Subcutaneous abdominal adipose tissue (tissue), 5 donors: ENCODE measurements around the gene SPINT2.
"Not testable (repeated sequence)": the region's sequence is repeated elsewhere in the genome, so short reads cannot be mapped to it uniquely, and the experiment has no call there.

Experiments
- H3K27ac ChIP-seq: one replicate; pipeline ENCODE4 v1.7.0; 2013; ENCODE audit warnings: low read depth, mild to moderate bottlenecking, inconsistent platforms, low read length, moderate library complexity
- H3K27me3 ChIP-seq, 5 donors: one replicate each; pipeline ENCODE4 v1.7.0; 2013; ENCODE audit warnings: low read length in 5 of 5, inconsistent platforms in 1 of 5; ENCODE audit not compliant: control insufficient read depth in 5 of 5, insufficient read depth in 4 of 5
- H3K36me3 ChIP-seq, 5 donors: one replicate each; pipeline ENCODE4 v1.7.0; 2013; ENCODE audit warnings: low read length in 5 of 5; ENCODE audit not compliant: control insufficient read depth in 5 of 5, insufficient read depth in 5 of 5
- H3K4me1 ChIP-seq, 5 donors: one replicate each; pipeline ENCODE4 v1.7.0; 2013; ENCODE audit warnings: low read length in 5 of 5, mild to moderate bottlenecking in 3 of 5, moderate library complexity in 1 of 5; ENCODE audit not compliant: control insufficient read depth in 5 of 5, insufficient read depth in 5 of 5
- H3K4me3 ChIP-seq, 5 donors: one replicate each; pipeline ENCODE4 v1.7.0; 2013; ENCODE audit warnings: low read length in 5 of 5, low read depth in 1 of 5
- H3K9ac ChIP-seq, 5 donors: one replicate each; pipeline ENCODE4 v1.7.0; 2013; ENCODE audit warnings: low read length in 5 of 5, mild to moderate bottlenecking in 4 of 5, moderate library complexity in 3 of 5
- H3K9me3 ChIP-seq, 5 donors: one replicate each; pipeline ENCODE4 v1.7.0; 2013; ENCODE audit warnings: low read length in 5 of 5; ENCODE audit not compliant: control insufficient read depth in 5 of 5
- donor health status: healthy.
- donor health status: healthy.
- donor health status: healthy.
- donor health status: healthy.
- donor health status: healthy.

The SPINT2 gene

DNA sequence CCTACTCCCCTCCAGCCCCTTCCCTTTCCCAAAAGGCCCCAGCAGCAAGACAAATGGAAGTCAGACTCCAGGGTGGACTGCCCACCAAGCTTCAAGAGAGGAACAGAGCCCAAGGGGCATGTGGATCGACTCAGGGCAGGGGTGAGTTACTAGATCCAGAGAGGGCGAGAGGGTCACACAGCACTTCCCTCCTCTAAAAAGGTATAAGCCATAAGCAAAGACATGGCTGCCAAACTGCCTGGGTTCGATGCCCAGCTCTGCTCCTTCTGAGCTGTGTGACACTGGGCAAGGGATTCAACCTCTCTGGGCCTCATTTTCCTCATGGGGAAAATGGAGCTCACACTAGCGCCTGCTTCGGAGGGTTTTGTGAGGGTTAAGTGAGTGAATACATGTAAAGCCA lies 12.0 kb upstream of the SPINT2 start:
- Histone ChIP-seq H3K4me3 (peak overlapping the region in 4 of 5 donors; percentile 44 to 55 (median 47)), H3K27ac (peak overlapping the region; percentile 96), H3K9me3 (no peaks in the 10 kb centered on the region), H3K4me1 (peaks cover 7 to 69% (median 51%) of the 10 kb centered on the region in 5 donors), H3K9ac (peak overlapping the region; percentile 3 to 93 (median 55)), H3K27me3 (no peaks in the 10 kb centered on the region), H3K36me3 (peaks cover 0 to 2% (median 0%) of the 10 kb centered on the region in 5 donors)

DNA sequence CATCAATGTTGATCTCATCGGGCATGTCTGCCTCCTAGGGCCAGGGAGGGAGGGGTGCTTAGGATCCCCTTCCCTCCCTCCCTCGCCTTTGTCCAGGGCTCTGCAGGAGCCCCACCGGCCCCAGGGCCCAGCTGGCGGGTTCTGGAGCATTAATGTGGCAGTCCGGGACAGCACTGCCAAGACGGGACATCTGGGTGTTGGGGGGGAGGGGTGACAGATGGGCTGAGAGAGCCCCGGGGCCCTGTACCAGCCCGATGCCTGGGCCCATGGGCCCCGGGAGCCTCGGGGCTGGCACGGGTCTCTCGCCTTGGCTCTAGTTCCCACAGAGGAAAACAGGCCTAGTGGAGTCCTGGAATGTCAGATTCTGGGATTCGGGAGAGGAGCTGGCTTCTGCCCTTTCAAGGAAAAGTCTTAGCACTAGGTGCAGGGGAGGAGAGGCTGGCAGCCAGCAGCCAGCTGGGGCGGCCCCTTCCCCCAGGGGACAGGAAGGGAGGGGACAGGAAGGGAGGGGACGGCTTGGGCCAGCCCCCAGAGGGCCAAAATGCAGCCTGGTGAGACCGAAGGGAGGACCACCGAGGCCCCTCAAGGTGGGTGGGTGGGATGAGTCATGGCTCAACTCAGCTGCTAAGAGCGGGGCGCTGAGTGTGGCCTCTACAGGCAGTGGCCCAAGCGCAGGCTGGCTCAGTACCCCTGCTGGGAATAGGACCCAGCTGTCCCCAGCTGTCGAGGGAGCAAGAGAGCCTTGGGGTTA lies 11.3 kb upstream of the SPINT2 start:
- no peaks in the 10 kb centered on the region for H3K9me3 ChIP-seq
- H3K36me3 ChIP-seq: peaks cover 0 to 2% (median 0%) of the 10 kb centered on the region in 5 donors
- peak overlapping the region; percentile 96 for H3K27ac ChIP-seq
- H3K9ac ChIP-seq: peak overlapping the region; percentile 21 to 93 (median 55)
- H3K4me3 ChIP-seq: peak overlapping the region in 4 of 5 donors; percentile 44 to 55 (median 47)
- H3K4me1 ChIP-seq: peaks cover 7 to 64% (median 47%) of the 10 kb centered on the region in 5 donors
- no peaks in the 10 kb centered on the region for H3K27me3 ChIP-seq

DNA sequence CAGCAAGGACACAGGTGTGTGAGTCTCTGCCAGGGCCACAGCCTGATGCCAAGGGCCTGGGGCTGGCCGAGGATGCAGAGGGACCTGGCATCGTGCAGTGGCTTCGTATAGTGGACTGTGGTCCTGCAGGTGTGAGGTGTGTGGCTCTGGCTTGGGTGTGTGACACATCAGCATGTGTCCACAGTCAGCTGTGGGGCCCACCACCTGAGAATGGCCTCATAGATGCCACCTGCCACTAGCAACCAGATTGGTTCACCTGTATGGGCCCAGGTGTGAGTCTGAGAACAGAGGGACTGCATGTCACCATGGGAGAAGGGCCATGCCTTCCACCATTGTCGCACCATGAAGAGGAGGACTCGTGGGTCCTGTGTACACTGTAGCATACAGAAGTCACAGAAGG lies 10.6 kb upstream of the SPINT2 start:
- Histone ChIP-seq H3K4me3 (peak overlapping the region in 3 of 5 donors; percentile 44 to 55 (median 46)), H3K27me3 (no peaks in the 10 kb centered on the region), H3K9me3 (no peaks in the 10 kb centered on the region), H3K9ac (peak overlapping the region in 3 of 5 donors; percentile 21 to 65 (median 45)), H3K4me1 (peaks cover 7 to 64% (median 47%) of the 10 kb centered on the region in 5 donors), H3K27ac (peak overlapping the region; percentile 96), H3K36me3 (peaks cover 0 to 2% (median 0%) of the 10 kb centered on the region in 5 donors)

DNA sequence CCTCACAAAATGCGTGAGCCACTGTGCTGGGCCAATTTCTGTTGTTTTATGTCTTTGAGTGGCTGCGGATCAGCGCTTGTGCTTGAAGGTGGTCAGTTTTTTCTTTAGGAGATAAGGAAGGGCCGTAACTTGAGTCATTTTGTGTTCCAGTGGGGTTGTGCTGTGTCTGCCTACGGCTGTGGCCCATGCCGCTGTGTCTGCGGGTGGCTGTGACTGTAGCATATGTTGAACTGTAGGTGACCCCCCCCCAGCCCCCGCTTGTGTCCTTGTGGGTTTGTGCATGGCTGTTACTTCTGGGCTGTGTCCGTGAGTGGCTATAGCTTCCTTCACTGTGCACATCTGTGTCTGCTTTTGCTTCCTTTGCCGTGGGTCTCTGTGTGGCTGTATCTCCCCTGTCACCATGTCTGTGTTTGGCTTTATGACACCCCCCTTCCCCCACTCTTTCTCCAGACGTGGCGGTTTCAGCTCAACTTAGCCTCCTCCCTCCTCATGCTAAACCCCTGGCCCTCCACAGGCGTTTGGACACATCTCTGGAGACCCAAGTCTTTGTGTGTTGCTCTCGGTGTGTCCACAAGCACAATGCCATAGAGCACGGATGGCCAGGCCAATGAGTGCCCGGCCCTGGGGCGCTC lies 8.9 kb upstream of the SPINT2 start:
- Histone ChIP-seq H3K27me3 (no peaks in the 10 kb centered on the region), H3K4me1 (peaks cover 7 to 61% (median 47%) of the 10 kb centered on the region in 5 donors), H3K9ac (peak overlapping the region in 2 of 5 donors; percentile 7 to 57), H3K27ac (peak overlapping the region; percentile 60), H3K4me3 (peak overlapping the region; percentile 58 to 83 (median 71)), H3K36me3 (peaks cover 0 to 2% (median 0%) of the 10 kb centered on the region in 5 donors), H3K9me3 (no peaks in the 10 kb centered on the region)

DNA sequence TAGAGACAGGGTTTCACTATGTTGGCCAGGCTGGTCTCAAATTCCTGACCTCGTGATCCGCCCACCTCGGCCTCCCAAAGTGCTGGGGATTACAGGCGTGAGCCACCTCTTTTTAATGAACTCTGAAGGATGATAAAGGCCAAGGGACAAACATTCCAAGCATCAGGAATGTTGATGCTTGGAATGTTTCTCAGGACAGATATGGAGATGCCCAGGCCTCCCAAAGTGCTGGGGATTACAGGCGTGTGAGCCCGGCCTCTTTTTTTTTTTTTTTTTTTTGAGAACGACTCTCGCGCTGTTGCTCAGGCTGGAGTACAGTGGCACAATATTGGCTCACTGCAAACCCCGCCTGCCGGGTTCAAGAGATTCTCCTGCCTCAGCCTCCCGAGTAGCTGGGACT lies 2.4 kb upstream of the SPINT2 start:
- not testable (repeated sequence) for H3K36me3 ChIP-seq, H3K4me3 ChIP-seq, H3K27me3 ChIP-seq, H3K9ac ChIP-seq, H3K9me3 ChIP-seq, H3K27ac ChIP-seq
- H3K4me1 ChIP-seq: peaks cover 0 to 17% (median 12%) of the 10 kb centered on the region in 5 donors

DNA sequence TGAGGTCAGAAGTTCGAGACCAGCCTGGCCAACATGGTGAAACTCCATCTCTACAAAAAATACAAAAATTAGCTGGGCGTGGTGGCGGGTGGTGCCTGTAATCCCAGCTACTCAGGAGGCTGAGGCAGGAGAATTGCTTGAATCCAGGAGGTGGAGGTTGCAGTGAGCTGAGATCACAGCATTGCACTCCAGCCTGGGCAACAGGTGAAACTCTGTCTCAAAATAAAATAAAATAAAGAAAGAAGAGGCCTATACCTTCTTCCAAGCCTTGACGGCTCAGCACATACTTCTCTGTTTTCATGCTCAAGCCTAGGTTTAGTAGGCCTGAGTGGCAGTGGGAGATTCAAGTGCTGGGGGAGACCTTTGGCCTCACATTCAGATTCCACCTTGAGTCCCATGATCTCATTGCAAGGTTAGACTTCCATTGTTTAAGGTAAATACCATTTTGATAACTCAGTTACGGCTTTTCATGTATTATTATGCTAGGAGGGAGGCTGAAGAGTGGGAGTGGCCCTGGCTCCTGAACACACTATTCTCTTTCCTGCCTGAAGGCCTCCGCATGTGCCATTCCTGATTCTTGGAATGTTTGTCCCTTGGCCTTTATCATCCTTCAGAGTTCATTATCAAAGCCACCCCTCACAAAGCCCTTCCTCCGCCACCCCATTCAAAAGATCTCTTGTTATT lies 1.6 kb upstream of the SPINT2 start:
- Histone ChIP-seq H3K36me3 (no peaks in the 10 kb centered on the region), H3K27ac (no peak overlapping the region), H3K4me1 (peaks cover 0 to 17% (median 12%) of the 10 kb centered on the region in 5 donors), H3K9ac (no peak overlapping the region), H3K4me3 (no peak overlapping the region), H3K9me3 (no peaks in the 10 kb centered on the region), H3K27me3 (peaks cover 0 to 3% (median 0%) of the 10 kb centered on the region in 5 donors)

DNA sequence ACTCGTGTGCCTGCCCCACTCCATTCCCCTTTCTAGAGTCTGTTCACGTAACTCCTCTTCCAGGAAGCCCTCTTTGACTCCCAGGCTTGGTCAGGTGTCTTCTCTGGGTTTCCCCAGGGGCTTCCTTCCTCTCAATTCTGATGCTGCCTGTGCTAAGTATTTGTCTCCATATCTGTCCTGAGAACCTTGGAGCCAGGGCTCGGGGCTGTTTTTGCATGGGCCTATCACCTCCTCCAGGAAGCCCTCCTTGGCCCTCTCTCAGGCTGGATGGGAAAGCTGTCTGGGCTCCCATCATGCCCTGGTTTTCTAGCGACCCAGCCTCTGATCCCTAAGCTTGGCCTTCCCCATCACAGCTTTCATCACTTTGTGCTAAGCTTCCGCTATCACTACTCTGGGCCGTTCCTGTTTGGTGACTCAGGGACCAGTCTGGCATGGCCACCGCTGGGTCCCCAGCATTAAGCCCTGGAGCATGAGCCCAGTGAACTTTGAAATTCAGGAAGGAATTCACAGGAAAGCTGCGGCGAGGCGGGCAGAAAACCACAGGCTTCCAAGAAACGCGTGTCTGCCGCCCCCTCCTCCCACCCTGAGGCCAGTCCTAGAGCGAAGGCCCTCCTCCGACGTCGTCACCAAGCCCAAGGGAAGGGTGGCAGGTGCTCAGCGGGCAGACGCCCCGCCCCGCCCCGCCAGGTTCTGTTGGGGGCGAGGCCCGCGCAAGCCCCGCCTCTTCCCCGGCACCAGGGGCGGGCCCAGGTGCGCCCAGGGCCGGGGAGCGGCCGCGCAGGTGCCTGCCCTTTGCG lies 486 bp upstream of the SPINT2 start:
- H3K27me3 ChIP-seq: peaks cover 0 to 3% (median 0%) of the 10 kb centered on the region in 5 donors
- H3K4me3 ChIP-seq: peak overlapping the region; percentile 45 to 73 (median 62)
- no peak overlapping the region for H3K27ac ChIP-seq
- peak overlapping the region in 2 of 5 donors; percentile 20 to 69 for H3K9ac ChIP-seq
- no peaks in the 10 kb centered on the region for H3K36me3 ChIP-seq
- peaks cover 0 to 24% (median 12%) of the 10 kb centered on the region in 5 donors for H3K4me1 ChIP-seq
- no peaks in the 10 kb centered on the region for H3K9me3 ChIP-seq

DNA sequence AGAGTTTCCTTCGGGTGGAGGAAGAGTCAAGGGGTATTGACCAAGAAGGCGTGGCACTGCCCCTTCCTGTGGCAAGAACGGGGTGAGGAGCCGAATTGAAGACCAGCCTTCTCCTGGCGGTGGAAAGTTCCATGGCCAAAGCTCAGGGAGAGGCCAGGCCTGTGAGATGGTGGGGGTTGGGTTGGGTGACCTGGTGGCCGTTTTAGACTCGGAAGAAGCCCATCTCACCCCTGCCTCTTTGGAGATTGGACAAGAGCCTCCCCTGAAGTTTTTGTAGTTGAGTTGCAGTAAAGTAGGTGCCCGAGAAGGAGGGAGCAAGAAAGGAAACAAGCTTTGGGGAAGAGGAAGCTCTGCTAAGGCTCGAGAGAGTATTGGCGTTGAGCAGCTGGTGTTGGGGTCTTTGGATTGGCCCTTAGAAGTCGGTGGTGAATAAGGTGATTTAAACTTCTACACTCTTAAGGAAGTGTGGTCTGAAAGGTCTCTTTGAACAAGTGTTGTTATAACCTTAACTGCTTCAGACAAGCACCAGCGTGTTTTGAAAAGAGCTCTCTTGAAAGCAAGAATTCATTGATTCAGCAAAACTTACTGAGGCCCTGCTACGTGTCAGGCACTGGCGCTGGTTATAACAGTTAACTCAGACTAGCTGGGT lies 964 bp downstream of the SPINT2 start:
- peak overlapping the region in 2 of 5 donors; percentile 5 to 66 for H3K9ac ChIP-seq
- H3K4me1 ChIP-seq: peaks cover 0 to 24% (median 12%) of the 10 kb centered on the region in 5 donors
- no peak overlapping the region for H3K27ac ChIP-seq

DNA sequence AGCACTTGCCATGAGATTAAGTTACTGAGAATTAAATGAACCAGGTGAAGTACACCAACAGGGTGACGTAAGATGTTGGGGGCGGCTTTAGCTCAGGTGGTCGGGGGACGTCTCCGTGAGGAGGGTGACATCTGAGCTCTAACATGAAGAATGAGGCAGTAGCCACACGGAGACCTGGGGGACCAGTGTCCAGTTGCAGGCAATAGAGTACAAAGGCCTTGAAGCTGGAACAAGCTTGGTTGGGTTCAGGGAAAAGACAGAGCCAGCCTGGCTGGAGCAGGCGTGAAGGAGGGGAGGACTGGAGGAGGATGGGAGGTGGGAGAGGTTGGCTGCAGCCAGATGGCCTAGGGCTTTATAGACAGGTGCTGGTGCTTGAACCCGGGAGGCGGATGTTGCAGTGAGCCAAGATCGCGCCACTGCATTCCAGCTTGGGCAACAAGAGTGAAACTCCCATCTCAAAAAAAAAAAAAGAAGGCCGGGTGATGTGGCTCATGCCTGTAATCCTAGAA lies 1.6 kb downstream of the SPINT2 start:
- H3K4me3 ChIP-seq: no peak overlapping the region
- no peak overlapping the region for H3K27ac ChIP-seq
- no peak overlapping the region for H3K9ac ChIP-seq
- H3K9me3 ChIP-seq: no peaks in the 10 kb centered on the region
- H3K27me3 ChIP-seq: peaks cover 0 to 3% (median 0%) of the 10 kb centered on the region in 5 donors
- H3K36me3 ChIP-seq: no peaks in the 10 kb centered on the region
- peaks cover 0 to 24% (median 12%) of the 10 kb centered on the region in 5 donors for H3K4me1 ChIP-seq

More for the DNA sequence above, 964 bp downstream of the SPINT2 start:
- Histone ChIP-seq H3K4me3 (peak overlapping the region in 4 of 5 donors; percentile 19 to 73 (median 58)), H3K27me3 (peaks cover 0 to 3% (median 0%) of the 10 kb centered on the region in 5 donors), H3K36me3 (no peaks in the 10 kb centered on the region), H3K9me3 (no peaks in the 10 kb centered on the region)
